Esophagus muscularis mucosa (tissue), 3 donors: Measurements from ENCODE around the gene MACROD2.

ENCODE experiments used
- CTCF ChIP-seq, 3 experiments: fragments of 200-600 bp in 2 of 3; fragments of 450-650 bp in 1 of 3; sonication (generic) in 2 of 3; IDR thresholded peaks; one replicate each; pipeline ENCODE4 v1.5.1; 2017 to 2019; ENCODE audit warnings: antibody characterized with exemption in 3 of 3, mild to moderate bottlenecking in 2 of 3, moderate library complexity in 1 of 3
- POLR2A ChIP-seq: fragments of 450-650 bp; IDR thresholded peaks from one replicate; pipeline ENCODE4 v1.6.1; 2017; ENCODE audit warnings: antibody characterized with exemption, moderate library complexity, mild to moderate bottlenecking, low read depth
- POLR2AphosphoS5 ChIP-seq, 2 donors: sonication (generic); formaldehyde crosslinking; IDR thresholded peaks; one replicate each; pipeline ENCODE4 v1.6.1; 2017; ENCODE audit warnings: antibody characterized with exemption in 2 of 2

GRCh38 chr20:15100506-15101160, 1105.3 kb downstream of the MACROD2 start:
- TF ChIP-seq CTCF (IDR thresholded peaks at IDR 0.05) (no peak), POLR2A (no peak), POLR2AphosphoS5 (IDR thresholded peaks at IDR 0.05) (no peak)
